HG02642 (cell line): ENCODE data around the gene HDAC4.

ENCODE experiments used
- ATAC-seq: cut with Tn5 transposase; IDR thresholded peaks from one replicate; pipeline ENCODE4 v1.9.1; 2021; ENCODE audit warnings: mild to moderate bottlenecking; ENCODE audit not compliant: unreplicated experiment, poor library complexity

HDAC4 gene

DNA sequence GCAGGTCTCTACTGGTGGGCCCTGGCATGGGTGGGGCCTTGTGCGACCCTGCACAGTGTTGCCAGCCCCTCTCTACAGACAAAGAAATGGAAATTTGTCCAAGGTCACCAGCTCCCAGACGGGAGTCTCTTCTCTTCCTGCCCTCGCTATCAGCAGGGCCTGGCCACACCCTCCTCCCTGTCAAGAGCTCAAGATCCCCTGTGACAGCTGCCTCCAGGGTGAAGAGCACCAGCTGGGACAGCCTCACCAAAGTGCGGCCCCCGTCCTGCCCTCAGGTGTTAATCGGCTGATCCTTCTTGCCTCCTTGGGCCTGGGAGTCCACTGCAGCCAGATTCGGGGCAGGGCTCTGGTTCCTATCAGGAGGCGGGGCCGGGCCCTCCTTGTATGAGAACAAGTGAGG lies 293.9 kb downstream of the HDAC4 start:
- no peak for ATAC-seq

DNA sequence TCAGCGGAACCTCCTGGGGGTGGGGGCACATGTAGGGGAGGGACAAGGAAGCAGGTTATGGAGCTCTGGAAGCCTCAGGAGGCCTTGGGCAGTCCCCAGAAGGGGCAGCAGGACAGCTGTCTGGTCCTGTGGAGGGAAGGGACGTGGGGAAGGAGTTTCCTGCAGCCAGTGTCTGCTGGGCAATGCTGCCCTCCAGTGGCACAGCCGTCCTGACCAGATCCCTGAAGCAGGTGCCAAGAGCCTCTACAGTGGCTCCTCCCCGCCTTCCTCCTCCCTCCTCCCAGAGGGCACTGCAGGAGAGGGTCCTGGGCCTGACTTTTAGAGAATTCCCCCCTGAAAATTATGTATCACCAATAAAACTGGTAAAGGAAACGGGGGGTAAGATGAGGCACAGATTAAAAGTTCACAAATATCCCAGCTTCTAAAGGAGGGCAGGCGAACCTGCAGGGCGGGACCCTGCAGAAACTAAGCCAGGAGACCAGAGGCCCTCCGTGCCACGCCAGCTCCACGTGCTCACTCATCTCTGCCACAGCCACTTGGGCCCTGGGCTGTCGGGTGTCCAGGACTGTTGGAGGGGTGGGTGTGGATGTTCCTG lies 294.4 kb downstream of the HDAC4 start:
- ATAC-seq, result no peak

DNA sequence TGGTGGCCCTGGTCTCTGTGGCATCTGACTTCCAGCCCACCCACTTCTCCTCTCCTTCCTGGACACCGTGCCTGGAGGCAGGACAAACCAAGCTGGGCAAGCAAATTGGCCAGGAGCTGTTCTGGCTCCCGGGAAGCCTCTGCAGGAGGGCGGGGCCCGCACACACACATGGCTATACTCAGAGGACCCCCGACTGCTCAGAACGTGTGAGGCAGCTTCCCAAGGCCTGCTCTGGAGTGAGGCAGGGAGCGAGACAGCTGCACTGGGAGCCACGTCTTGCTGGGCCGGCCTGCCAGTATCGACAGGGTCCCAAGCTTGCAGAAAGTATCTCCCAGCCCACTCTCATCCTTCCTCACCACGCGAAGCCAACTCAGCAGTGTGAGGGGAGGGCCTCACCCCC lies 295.6 kb downstream of the HDAC4 start:
- ATAC-seq, result no peak

DNA sequence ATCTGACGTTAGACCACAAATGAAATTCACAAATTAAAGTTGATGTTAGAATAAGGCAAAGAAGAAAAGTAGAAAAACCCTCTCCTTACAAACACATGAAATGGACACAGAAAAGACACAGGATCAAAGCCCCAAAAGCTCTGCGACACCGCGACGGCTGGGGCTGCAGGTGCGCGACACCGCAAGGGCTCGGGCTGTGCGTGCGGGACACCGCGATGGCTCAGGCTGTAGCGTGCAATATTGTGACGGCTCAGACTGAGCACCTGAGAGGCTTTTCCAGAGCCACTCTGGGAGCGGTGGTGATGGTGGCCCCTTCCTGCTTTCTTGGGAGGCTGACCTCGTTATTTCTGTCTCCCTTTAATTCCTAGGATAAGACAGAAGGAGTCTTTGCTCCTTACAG lies 296.0 kb downstream of the HDAC4 start:
- ATAC-seq, result no peak

DNA sequence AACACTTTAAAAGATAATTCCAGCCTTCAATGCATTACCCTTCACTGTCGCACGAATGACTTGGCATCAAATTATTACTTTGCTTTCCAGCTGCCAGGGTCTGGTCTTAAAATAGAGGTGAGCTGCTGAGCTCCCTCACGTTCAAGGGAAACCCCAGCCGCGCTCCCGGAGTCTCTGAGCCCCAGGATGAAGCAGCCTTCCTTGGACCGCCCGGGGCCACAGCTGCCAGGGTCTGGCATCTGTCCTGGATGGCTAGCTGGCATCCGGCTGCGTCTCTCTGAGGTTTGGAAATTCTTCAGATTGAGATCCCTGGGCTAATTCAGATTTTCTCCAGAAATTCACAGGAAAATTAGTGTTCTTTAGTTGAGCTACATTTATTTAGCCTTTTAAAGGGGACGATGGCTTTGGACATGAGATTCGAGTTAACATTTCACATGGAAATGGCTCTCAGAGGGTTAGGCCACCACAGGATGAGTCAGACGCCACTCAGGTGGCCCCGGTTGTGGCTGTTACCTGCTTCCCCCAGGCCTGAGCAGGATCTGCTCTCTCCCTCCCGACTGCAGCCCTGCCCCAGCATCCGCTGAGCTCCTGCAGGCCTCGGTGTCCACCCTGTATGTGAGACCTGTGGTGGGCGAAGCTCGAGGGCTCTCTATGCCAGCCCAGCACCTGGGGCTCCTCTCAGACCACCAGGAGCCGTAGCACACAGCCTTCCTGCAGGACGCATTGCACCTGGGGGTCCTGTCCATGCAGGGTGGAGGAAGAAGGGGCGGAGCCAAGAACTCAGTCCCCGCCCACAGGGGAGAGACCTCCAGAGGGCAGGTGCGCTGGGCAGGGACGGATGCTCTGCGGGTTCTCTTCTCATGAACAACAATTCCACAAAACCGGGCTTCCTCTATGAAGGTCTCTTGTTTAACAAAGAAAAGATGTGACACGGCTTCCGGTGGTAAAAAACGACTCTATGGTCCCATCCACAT lies 297.4 kb downstream of the HDAC4 start:
- no peak for ATAC-seq

DNA sequence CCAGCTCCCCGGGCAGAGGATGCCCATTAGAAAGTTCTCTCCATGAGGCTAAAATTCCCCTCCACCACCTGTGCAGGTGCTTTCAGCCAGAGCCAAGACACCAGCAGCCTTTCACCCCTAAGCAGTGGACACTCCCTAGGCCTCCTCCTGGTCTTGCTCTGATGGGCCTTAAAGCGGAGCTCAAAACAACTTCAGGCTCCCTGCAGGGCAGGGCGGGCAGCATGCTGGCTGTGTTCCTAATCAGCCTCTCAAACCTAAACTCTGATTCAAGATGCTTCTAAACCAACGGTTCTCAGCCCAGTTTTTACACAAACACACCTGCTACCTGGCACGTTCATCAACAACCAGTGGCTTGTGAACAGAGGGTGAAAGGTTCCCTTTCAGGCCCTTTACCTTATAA lies 298.6 kb downstream of the HDAC4 start:
- ATAC-seq, result no peak

DNA sequence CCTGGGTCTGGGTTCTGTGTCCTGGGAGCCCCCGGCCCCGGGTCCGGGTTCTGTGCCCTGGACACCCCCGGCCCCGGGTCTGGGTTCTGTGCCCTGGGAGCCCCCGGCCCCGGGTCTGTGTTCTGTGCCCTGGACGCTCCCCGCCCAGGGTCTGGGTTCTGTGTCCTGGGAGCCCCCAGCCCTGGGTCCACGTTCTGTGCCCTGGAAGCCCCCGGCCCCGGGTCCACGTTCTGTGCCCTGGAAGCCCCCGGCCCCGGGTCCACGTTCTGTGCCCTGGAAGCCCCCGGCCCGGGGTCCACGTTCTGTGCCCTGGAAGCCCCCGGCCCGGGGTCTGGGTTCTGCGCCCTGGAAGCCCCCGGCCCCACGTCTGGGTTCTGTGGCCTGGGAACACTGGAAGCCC lies 299.0 kb downstream of the HDAC4 start:
- ATAC-seq, result no peak

DNA sequence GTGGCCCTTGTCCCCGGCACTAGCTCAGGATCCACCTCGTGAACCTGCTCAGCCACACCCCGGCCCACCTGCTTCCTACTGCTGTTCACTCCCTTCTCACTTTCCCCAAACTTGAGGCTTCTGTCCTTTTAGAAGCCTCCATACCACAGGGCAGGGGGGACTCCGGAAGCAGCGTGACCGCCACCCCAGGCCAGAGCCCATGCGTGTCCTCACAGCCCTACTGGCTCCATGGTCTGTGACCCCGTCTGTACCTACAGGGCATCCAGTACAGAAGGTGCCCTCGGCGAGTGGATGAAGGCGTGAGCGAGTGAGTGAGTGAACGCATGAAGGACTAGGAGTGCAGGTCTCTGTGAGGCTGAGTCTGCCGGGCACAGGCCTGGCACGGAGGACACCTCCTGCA lies 299.7 kb downstream of the HDAC4 start:
- no peak for ATAC-seq

DNA sequence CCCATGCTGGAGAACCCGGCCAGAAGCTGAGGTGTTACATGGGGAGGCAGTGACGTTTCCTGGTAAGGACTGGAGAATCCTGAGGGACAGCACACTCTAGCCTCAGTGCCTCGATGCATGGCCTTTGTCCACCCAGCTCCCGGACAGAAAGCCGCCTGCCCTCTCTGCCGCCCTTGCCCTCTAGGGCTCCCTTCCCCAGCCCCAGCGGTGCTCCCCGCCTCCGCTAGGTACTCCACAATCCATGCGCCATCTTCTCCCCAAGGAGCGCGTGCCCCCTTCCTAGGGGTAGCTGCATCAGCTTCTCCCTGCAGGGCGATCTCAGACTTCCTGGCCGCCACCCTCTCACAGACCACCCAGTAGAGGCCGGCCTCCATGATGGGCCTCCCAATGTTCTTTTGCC lies 301.3 kb downstream of the HDAC4 start:
- ATAC-seq, result no peak

DNA sequence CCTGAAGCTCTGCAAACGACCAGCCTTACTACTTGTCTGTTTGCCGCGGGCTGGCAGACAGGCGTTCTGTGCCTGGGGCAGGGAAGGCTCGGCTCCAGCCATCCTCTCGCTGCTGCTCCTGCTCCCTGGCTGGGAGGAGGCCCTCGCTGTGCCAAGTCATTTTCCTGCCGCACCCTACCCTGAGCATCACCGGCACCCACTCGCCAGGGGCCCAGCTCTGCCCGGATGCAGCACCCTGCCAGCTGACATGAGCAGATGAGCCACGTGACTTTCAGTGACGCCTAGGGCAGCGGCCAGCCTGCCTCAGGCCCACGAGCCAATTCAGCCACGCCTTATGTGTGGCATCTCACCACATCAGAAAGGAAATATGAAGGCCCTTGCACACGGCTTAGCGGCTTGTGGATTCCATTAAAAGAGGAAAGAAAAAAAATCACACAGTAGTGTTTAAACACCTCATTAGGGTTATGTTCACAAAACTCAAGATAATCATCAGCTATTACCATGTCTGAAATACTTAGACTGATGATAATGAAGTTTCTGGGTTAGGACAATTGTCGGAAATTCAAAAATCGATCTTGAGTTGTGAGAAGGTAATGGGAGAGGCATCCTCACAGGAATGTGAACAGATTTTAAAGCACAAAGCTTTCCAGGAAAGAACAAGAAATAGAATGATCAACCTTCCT lies 302.4 kb downstream of the HDAC4 start:
- no peak for ATAC-seq

DNA sequence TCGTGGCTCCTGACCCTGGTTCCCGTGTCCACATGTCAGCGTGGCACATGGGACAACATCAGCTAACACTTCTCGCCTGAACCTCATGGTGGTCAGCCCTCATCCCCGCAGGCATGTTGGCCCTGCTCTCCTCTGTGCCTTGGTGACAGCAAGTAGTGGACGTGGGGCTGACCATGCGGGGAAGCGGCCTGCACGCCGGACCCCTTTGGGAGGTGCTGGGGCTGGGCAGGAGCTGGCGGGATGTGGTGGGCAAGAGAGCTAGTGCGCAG lies 303.5 kb downstream of the HDAC4 start:
- ATAC-seq, result no peak

DNA sequence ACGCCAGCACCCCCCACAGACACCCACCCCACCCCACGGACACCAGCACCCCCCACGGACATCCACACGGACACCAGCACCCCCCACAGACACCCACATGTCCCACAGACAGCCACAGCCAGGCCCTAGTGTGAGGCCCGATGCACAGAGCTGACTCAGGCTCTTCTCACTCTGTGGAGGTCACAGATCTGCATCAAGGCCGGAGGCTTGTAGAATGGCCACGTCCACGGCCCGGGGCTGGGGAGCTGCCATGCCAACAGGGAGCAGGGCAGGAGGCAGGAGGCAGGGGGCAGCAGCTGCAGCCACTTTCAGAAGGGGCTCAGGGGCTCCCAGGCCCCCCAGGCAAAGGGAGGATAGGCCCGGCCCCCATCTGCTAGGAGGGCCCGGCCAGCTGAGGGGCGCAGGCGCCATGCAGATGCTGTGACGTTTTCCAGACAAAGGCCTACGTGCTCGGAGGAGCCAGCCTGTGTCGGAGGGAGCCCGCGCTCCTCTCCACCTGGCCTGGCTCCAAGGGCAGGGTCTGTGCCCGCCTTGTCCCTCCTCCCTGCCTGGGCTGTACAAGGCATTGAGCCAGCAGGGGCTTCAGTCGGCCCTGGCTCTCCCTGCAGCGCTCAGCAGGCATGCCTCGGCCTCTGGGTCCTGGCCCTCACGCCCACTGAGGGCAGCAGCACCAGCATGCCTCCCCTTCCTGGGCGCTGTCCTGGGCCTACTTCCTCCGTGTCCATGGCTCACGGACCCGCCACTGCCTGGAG lies 304.0 kb downstream of the HDAC4 start:
- no peak for ATAC-seq

DNA sequence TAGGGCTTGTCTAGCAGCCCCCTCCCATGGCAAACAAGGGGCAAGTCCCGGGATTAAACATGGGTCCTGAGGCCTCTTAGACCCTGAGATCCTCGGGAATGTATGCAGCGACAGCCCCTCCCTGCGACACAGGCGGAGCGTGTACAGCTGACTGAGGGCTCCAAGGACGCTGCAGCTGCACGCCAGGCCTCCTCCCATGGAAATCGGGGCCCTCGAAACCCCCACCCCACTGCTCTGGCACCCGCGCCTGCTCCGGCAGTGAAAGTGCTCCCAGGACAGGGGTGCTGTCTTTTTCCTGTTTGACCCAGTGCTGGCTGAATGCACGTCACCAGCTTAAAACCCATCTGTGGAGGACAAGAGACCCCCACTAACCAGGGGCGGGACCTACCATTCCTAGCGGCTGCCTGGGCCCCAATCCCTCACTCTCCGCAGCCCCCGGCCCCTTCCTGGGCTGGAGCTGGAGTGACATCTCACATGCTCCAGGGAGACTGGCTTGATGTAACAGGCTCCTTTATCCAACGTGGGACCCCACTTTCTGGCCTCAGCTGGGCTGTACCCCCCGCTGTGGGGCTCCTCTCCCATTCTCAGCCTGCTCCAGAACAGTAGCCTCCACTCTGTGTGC lies 305.2 kb downstream of the HDAC4 start:
- no peak for ATAC-seq

DNA sequence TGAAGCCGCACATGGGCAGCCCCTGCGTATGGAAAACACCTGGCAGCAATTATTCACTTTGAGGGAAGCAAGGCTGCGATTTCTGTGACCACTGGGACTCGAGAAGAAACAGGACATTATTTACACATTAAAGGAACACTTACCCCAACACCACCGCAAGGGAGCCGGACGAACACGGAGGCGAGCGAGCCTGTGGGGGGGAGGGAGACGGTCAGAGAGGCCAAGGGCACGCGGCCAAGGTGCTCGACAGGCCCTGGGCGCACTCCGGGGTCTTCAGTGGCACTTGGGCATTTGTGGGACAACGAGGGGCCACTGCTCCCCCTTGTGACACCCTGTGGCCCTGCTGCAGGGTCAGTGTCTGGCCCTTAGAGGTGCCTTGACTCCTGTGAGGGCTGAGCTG lies 306.0 kb downstream of the HDAC4 start:
- ATAC-seq, result no peak

DNA sequence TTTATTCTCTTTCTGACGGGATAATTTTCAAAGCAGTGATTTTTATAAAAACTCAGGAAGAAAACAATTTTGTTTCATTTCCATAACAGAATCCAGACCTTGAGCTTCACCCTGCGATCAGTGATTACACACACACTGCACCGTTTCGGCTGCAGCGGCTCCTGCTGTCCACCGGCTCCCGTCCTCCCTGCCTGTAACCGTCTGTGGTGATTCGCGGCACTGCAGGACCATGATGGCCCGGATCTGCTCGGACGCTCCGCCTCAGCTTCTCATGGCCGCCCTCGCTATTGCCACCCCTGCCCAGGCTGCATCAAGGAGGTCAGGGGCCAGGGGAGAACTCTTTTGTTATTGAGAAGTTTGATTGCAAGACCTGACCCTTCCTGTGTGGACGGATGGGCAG lies 306.9 kb downstream of the HDAC4 start:
- ATAC-seq, result no peak

DNA sequence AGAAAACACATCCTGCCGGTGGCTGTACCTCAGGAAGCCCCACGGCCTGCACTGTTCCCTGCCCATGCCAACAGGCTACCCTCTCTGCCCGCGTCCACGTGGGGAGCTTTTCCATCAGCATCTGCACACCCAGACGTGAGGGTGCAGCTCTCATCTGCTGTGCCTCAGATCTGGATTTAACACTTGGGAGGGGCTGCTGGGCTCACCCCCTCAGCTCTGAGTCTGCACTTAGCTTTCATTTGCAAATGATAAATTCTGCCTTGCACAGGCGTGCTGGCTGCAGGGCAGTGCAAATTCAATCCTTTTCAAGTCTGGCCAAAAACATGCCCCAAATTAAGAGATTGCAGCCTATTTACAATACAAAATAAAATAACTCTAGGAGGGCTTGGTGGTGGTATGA lies 307.3 kb downstream of the HDAC4 start:
- no peak for ATAC-seq

DNA sequence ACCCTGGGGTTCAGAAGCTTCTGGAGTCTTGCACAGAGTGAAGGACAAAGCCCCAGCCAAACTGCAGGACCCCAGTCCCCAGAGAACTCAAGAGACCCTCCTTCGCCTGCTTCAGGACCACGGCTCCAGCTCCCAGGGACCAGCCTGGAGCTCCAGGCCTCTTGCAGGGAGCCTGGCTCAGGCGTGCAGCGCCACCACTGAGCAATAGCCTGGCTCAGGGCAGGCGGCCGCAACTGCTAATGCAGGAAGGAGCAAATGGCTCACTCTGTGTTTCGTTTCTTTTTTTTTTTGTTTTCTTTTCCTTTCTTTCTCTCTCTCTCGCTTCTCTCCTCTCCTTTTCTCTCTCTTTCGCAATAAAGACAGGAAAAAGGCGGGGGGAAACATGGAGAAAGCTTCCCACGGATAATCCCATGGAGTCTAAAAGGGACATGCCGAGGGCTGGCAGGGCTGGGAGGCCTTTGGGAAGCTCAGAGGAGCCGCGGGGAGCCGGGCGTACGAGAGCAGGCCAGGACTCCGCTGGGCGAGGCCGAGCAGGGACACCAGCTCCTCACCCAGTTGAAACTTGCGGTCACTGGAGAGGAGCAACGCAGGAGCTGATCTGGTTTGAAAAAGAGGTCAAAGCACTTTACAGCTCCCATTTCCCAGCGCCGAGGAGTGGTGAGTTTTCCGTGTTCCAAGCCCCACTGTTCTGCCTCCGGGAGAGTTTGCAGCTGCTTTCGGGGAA lies 308.1 kb downstream of the HDAC4 start:
- no peak for ATAC-seq

DNA sequence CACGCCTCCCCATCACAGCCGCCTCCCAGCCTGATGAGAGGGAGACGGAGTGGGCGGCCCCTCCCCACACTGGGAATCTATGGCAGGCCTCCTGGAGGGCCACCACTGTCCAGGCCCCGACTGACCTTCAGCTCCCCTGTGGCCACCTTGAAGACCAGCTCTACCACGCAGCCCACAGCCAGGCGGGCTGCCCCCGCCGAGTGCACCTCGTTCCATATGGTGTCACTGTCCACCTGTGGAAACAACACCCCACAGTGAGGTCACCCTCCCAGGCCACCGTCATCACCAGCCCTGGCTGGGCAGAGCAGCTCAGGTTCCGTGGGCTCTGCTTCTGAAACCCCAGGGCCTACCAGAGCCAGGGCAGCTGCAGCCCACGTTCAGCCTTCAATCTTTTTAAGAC lies 310.9 kb downstream of the HDAC4 start:
- ATAC-seq, result no peak

DNA sequence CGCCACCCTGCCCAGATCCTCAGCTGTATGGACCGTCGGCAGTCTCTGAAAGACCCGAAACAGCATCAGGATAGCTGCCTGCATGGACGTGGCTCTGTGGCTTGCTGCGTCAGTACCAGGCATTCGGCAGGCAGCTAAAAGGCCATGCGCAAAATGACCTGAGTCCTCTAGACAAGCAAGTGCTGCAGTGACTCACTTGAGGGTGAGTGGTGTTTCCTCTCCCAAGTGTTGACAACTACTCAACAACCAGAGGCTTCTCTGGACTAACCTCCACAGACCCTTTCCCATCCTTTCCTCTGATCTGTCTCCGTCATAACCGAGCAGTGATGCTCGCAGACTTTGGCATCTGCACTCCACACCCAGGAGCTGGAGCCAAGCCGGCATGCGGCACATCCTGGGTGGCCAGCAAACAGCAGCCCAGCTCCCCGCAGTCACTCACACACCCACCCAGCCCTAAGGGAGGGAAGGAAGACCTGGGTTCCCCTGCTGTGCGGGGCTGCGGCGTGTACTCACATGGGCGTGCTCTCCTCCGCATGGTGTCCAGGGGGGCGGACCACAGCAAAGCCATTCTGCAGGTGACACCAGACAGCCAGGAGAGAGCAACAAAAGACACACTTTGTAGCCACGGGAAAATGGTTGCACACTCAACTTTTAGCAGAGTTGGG lies 313.6 kb downstream of the HDAC4 start:
- ATAC-seq, result no peak
